Adrenal gland (tissue), 12 donors: ENCODE data around the gene CHCHD4. TPM values are rescaled to one million over a fixed set of nuclear protein-coding genes. Genes with fewer than 3 reads are reported as not detected.

Source experiments
- DNase-seq, 7 donors: peaks; one replicate each; pipeline ENCODE4 v3.0.0-alpha.2; 2019 to 2020
- H3K27ac ChIP-seq, 5 donors: fragments of 200-600 bp; sonication (generic) in 4 of 5; 1 replicate in 3 of 5; 2 replicates in 2 of 5; pipeline versions ENCODE4 v1.5.1 to v1.8.0; 2016 to 2020; ENCODE audit warnings: mild to moderate bottlenecking in 1 of 5
- H3K27me3 ChIP-seq: fragments of 200-600 bp; 2 replicates; pipeline ENCODE4 v1.8.0; 2021
- H3K36me3 ChIP-seq, 2 donors: fragments of 200-600 bp; replicated peaks in 1 of 2; 1 replicate in 1 of 2; 2 replicates in 1 of 2; pipeline versions ENCODE4 v1.5.1 to v1.8.0; 2018 to 2022
- H3K4me1 ChIP-seq, 2 donors: fragments of 200-600 bp; replicated peaks in 1 of 2; 1 replicate in 1 of 2; 2 replicates in 1 of 2; pipeline versions ENCODE4 v1.5.1 to v1.8.0; 2018 to 2021
- H3K4me3 ChIP-seq, 4 donors: fragments of 200-600 bp; sonication (generic) in 3 of 4; one replicate each; pipeline ENCODE4 v1.5.1; 2016 to 2018
- H3K9me3 ChIP-seq, 3 donors: fragments of 200-600 bp; sonication (generic) in 1 of 3; replicated peaks in 1 of 3; 1 replicate in 2 of 3; 2 replicates in 1 of 3; pipeline versions ENCODE4 v1.5.1 to v1.8.0; 2016 to 2021
- CTCF ChIP-seq, 6 experiments: fragments of 450-650 bp in 4 of 6; fragments of 200-600 bp in 2 of 6; sonication (generic) in 1 of 6; IDR thresholded peaks; 1 replicate in 5 of 6; 2 replicates in 1 of 6; pipeline versions ENCODE4 v1.5.1 to v1.8.0; 2016 to 2021; ENCODE audit warnings: antibody characterized with exemption in 6 of 6, mild to moderate bottlenecking in 2 of 6, moderate library complexity in 1 of 6
- POLR2A ChIP-seq, 2 donors: fragments of 450-650 bp; IDR thresholded peaks; one replicate each; pipeline ENCODE4 v1.6.1; 2017; ENCODE audit warnings: antibody characterized with exemption in 2 of 2, mild to moderate bottlenecking in 2 of 2, moderate library complexity in 1 of 2
- WGBS, 4 donors: extraction: QIAGEN DNeasy Blood & Tissue Kit in 2 of 4; methylation state at CpG; one replicate each; pipeline versions ENCODE4 v1.1.5 to v1.1.7; 2013 to 2017; 5-methylcytosine and 5-hydroxymethylcytosine counted together
- intact Hi-C, 2 donors: fragments of 100-400 bp; cut with DNase I; formaldehyde crosslinking; loops; one replicate each; pipeline versions ENCODE4 v1.14.1 to v1.15.0; 2022 to 2023
- polyA plus RNA-seq, 3 donors: library from polyadenylated mRNA; stranded (reverse); fragments of 200-250 nt in 2 of 3; fragments of 350-450 nt in 1 of 3; fragmentation: Illumina TruSeq in 1 of 3; extraction: RNeasy Lipid Tissue Mini Kit (QIAGEN cat#74804) in 1 of 3; gene quantifications; one replicate each; pipeline ENCODE4 v1.2.3, GENCODE V29; 2013 to 2014
- total RNA-seq, 9 donors: library from RNA; depleted of rRNA in 4 of 9; stranded (reverse); fragments of >200 nt in 4 of 9; fragments of 120-200 nt in 1 of 9; fragmentation: NEBNext Ultra II Directional in 1 of 9; extraction: Animal tissue kit (Norgen Biotek cat#: 25700) in 1 of 9; gene quantifications; one replicate each; pipeline versions ENCODE4 v1.1.0 to v1.2.4, GENCODE V29; 2013 to 2023
- donor health status: healthy with polysubstance abuse.
- donor health status: Bipolar disorder and iron deficiency.
- donor health status: DM: yes; HTN: yes; CAD: no.
- donor health status: DM: no; HTN: no; CAD: no.
- donor health status: DM: no; HTN: no; CAD: no.
- donor health status: DM: yes; HTN: yes; CAD: no.

The CHCHD4 gene
- total and polyA plus RNA-seq, 12 donors = 10.1 to 39.0 (median 17.6) TPM

GRCh38 chr3:14153663-14154062 is 29.0 kb upstream of the CHCHD4 start:
- Histone ChIP-seq H3K27ac (no peak overlapping the region), H3K9me3 (no peaks in the 10 kb centered on the region), H3K4me3 (no peak overlapping the region), H3K4me1 (no peaks in the 10 kb centered on the region), H3K27me3 (no peaks in the 10 kb centered on the region), H3K36me3 (peaks cover 0 to 60% of the 10 kb centered on the region in 2 donors)
- WGBS, 4 donors = 89 to 97% (median 93%) methylated on average over 6 of the region's 6 CpGs
- TF ChIP-seq CTCF (IDR thresholded peaks at IDR 0.05) = no peak
- TF ChIP-seq POLR2A (IDR thresholded peaks at IDR 0.05) = no peak
- peak in 1 of 7 donors; percentile 33 for DNase-seq
- intact Hi-C loops = no loop called here

DNA sequence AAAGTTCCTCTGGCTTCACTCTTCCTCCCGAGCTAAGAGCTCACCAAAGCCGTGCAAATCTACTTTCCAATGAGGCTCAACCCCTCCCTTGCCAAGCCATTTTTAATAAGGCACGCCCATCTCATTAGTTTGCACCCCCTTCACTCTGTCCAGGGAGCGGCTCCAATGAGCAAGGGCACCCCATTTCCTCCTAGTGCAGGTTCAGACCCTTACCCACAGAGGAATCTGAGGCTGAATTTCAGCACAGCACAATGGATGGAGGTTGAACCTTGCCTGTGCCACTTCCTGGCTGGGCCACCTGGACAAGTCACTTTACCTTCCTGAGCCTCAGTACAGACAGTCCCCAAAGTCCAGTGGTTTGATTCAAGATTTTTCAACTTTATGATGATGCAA is 28.3 kb upstream of the CHCHD4 start:
- Histone ChIP-seq H3K9me3 (no peaks in the 10 kb centered on the region), H3K36me3 (peaks cover 0 to 53% of the 10 kb centered on the region in 2 donors), H3K27me3 (no peaks in the 10 kb centered on the region), H3K4me3 (no peak overlapping the region), H3K4me1 (no peaks in the 10 kb centered on the region), H3K27ac (no peak overlapping the region)
- 82 to 95% (median 89%) methylated on average over 4 of the region's 4 CpGs for WGBS, 4 donors
- DNase-seq = no peak
- intact Hi-C loops = no loop called here
- TF ChIP-seq CTCF (IDR thresholded peaks at IDR 0.05) (no peak), POLR2A (IDR thresholded peaks at IDR 0.05) (no peak)

DNA sequence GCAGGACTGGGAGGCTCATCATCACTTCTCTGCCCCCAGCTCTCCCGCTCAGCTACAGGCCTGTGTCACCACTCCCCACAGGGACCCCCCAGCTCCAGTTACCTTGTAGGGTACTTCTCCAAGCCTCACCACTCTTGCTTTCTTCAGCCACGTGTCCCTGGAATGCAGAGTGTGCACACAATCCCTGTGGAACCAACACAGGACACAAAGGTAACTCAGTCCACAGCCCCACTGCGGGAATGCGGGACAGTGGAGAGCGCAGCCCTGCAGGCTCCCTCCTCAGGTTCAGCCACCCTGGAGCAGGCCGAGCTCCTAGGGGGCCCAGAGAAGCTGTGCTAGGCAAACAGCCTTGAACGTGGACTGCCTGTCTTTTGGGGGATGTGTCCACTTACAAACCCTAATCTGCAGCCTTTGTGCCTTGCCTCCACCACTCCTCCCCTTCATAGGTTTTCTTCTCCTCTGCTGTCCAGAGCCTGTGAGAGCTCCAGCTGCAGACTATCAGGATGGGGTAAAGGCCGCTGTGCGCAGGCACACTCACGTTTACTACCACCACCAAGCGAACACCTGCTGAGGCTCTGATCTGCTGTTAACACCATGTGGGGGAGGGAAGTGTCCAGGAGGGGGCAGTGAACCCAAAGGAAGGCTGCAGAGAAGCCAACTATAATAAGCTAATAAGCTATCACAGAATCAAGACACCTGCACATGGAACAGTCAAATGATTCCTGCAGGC is 27.7 kb upstream of the CHCHD4 start:
- no peaks in the 10 kb centered on the region for H3K27me3 ChIP-seq
- intact Hi-C loops = no loop called here
- peaks cover 0 to 53% of the 10 kb centered on the region in 2 donors for H3K36me3 ChIP-seq

More for the DNA sequence above, 27.7 kb upstream of the CHCHD4 start:
- no peak for TF ChIP-seq POLR2A (IDR thresholded peaks at IDR 0.05)
- TF ChIP-seq CTCF (IDR thresholded peaks at IDR 0.05) = no peak
- H3K4me1 ChIP-seq = peaks cover 0 to 3% of the 10 kb centered on the region in 2 donors
- H3K9me3 ChIP-seq = no peaks in the 10 kb centered on the region
- WGBS, 4 donors = 88 to 95% (median 92%) methylated on average over 11 of the region's 11 CpGs
- peak in 1 of 7 donors; percentile 52 for DNase-seq
- H3K27ac ChIP-seq = no peak overlapping the region
- H3K4me3 ChIP-seq = no peak overlapping the region
